Astrocyte (in vitro differentiated cells and primary cell): Measurements from ENCODE around the gene MICAL3. TPM values are rescaled to one million over a fixed set of nuclear protein-coding genes. Genes with fewer than 3 reads are reported as not detected.

Experiments
- DNase-seq: peaks from one replicate; pipeline ENCODE4 v3.0.0-alpha.2; 2010; ENCODE audit warnings: low read depth
- FAIRE-seq: peaks from 2 replicates; lab custom pipeline; 2011; peaks lifted over from hg19 to GRCh38; lab: Jason Lieb, UNC
- H2AFZ ChIP-seq: 2 replicates; pipeline ENCODE4 v1.6.0; 2012; ENCODE audit warnings: low read depth, low read length, inconsistent platforms
- H3K27ac ChIP-seq: 2 replicates; pipeline ENCODE4 v1.5.1; 2011; ENCODE audit warnings: low read depth, low read length, inconsistent platforms
- H3K27me3 ChIP-seq: 2 replicates; pipeline ENCODE4 v1.6.0; 2011; ENCODE audit warnings: low read length, inconsistent platforms; ENCODE audit not compliant: insufficient read depth
- H3K36me3 ChIP-seq: 2 replicates; pipeline ENCODE4 v1.5.1; 2011; ENCODE audit warnings: low read length, inconsistent platforms; ENCODE audit not compliant: insufficient read depth
- H3K4me1 ChIP-seq: 2 replicates; pipeline ENCODE4 v1.5.1; 2011; ENCODE audit warnings: low read length, inconsistent platforms; ENCODE audit not compliant: insufficient read depth
- H3K4me2 ChIP-seq: 2 replicates; pipeline ENCODE4 v1.6.0; 2012; ENCODE audit warnings: low read length, inconsistent platforms
- H3K4me3 ChIP-seq: 2 replicates; pipeline ENCODE4 v1.5.1; 2011; ENCODE audit warnings: low read depth, mild to moderate bottlenecking, low read length, inconsistent platforms; ENCODE audit not compliant: insufficient read depth
- H3K79me2 ChIP-seq: 2 replicates; pipeline ENCODE4 v1.6.0; 2012; ENCODE audit warnings: mild to moderate bottlenecking, low read length, inconsistent platforms; ENCODE audit not compliant: insufficient read depth
- H3K9ac ChIP-seq: 2 replicates; pipeline ENCODE4 v1.6.0; 2012; ENCODE audit warnings: mild to moderate bottlenecking, low read length, inconsistent platforms
- H3K9me3 ChIP-seq: 2 replicates; pipeline ENCODE4 v1.5.1; 2012; ENCODE audit warnings: low read depth, mild to moderate bottlenecking, low read length, inconsistent platforms; ENCODE audit not compliant: insufficient read depth
- H4K20me1 ChIP-seq: 2 replicates; pipeline ENCODE4 v1.6.0; 2012; ENCODE audit warnings: low read length, inconsistent platforms; ENCODE audit not compliant: insufficient read depth
- H3K27ac Mint-ChIP-seq: one replicate; pipeline ENCODE4 v1.8.0; 2021; ENCODE audit warnings: mild to moderate bottlenecking, mixed read lengths; ENCODE audit not compliant: unreplicated experiment
- H3K27me3 Mint-ChIP-seq: one replicate; pipeline ENCODE4 v1.8.0; 2021; ENCODE audit warnings: low read depth, mixed read lengths; ENCODE audit not compliant: unreplicated experiment
- H3K36me3 Mint-ChIP-seq: one replicate; pipeline ENCODE4 v1.8.0; 2021; ENCODE audit warnings: low read depth, mixed read lengths; ENCODE audit not compliant: unreplicated experiment
- H3K4me1 Mint-ChIP-seq: one replicate; pipeline ENCODE4 v1.8.0; 2021; ENCODE audit warnings: low read depth, mixed read lengths; ENCODE audit not compliant: unreplicated experiment
- H3K4me3 Mint-ChIP-seq: one replicate; pipeline ENCODE4 v1.8.0; 2021; ENCODE audit warnings: mild to moderate bottlenecking, moderate library complexity, mixed read lengths; ENCODE audit not compliant: unreplicated experiment
- H3K9me3 Mint-ChIP-seq: one replicate; pipeline ENCODE4 v1.8.0; 2021; ENCODE audit warnings: mild to moderate bottlenecking, mixed read lengths; ENCODE audit not compliant: unreplicated experiment
- EZH2 ChIP-seq: IDR thresholded peaks from 2 replicates; pipeline ENCODE4 v1.6.1; 2012; ENCODE audit warnings: mild to moderate bottlenecking, low read length, inconsistent platforms; ENCODE audit not compliant: insufficient read depth
- total RNA-seq: library from RNA; stranded (reverse); gene quantifications from 2 replicates; pipeline ENCODE4 v1.2.1, GENCODE V29; 2021
- TF ChIP-seq, protein P1 (sequence below): IDR thresholded peaks from 2 replicates; pipeline ENCODE4 v1.5.1; 2011; ENCODE audit warnings: low read depth, mild to moderate bottlenecking, inconsistent platforms, low read length, moderate library complexity; ENCODE audit not compliant: insufficient read depth

Gene MICAL3
- total RNA-seq, 1 donor from 2014 or later: 113 TPM

DNA sequence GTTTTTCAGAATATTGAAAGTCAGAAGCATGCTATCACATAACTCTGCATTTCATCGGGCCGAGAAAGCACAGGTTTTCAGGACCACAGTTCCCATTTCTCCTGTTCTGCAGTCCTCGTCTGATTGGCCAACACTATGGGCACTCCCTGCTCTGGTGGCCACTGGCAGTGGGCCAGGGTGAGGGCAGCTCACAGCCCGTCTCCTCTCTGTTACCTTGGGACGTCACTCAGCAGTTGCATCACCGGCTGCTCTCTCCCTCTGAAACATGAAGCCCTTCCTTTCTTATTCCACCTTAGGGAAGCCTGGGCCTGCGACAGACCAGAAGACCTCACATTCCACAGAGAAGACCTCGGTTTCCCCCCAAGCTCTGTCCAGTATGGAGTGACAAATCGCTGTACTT is 11.4 kb upstream of the MICAL3 start:
- Mint-ChIP-seq H3K4me3 (no peak overlapping the region), H3K27ac (no peak overlapping the region), H3K4me1 (peaks cover 37% of the 10 kb centered on the region), H3K27me3 (no peaks in the 10 kb centered on the region), H3K36me3 (no peaks in the 10 kb centered on the region), H3K9me3 (peaks cover 2% of the 10 kb centered on the region)
- Histone ChIP-seq H4K20me1 (no peaks in the 10 kb centered on the region), H2AFZ (no peak overlapping the region), H3K79me2 (no peaks in the 10 kb centered on the region), H3K4me2 (no peak overlapping the region), H3K36me3 (no peaks in the 10 kb centered on the region), H3K27ac (no peak overlapping the region), H3K4me3 (no peak overlapping the region), H3K9me3 (no peaks in the 10 kb centered on the region), H3K9ac (no peak overlapping the region), H3K4me1 (peaks cover 32% of the 10 kb centered on the region), H3K27me3 (no peaks in the 10 kb centered on the region)
- no peak for DNase-seq
- FAIRE-seq: no peak
- TF ChIP-seq, protein P1, sequence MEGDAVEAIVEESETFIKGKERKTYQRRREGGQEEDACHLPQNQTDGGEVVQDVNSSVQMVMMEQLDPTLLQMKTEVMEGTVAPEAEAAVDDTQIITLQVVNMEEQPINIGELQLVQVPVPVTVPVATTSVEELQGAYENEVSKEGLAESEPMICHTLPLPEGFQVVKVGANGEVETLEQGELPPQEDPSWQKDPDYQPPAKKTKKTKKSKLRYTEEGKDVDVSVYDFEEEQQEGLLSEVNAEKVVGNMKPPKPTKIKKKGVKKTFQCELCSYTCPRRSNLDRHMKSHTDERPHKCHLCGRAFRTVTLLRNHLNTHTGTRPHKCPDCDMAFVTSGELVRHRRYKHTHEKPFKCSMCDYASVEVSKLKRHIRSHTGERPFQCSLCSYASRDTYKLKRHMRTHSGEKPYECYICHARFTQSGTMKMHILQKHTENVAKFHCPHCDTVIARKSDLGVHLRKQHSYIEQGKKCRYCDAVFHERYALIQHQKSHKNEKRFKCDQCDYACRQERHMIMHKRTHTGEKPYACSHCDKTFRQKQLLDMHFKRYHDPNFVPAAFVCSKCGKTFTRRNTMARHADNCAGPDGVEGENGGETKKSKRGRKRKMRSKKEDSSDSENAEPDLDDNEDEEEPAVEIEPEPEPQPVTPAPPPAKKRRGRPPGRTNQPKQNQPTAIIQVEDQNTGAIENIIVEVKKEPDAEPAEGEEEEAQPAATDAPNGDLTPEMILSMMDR: no peak
- no peak for TF ChIP-seq EZH2

DNA sequence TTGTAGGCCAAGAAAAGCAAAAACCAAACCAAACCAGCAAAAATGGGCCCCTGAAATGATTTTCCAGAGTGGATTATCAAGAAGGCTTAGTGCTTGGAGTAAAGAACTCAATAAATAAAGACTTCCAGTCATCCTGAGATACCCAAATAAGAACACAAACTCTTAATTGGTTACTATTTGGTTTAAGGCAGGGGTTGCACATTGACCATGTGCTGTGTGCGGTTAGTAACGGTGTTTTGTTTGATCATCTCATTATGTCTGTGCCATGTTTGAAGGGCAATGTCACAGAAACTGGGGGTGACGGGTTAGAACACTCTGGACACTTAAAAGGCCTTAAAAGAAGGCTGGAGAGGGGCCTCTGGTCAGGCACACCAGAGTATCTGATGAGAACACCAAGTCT is 9.7 kb upstream of the MICAL3 start:
- FAIRE-seq (no peak), DNase-seq (no peak)
- no peaks in the 10 kb centered on the region for H3K79me2 ChIP-seq
- H3K27ac ChIP-seq: no peak overlapping the region
- Mint-ChIP-seq H3K36me3 (no peaks in the 10 kb centered on the region), H3K27ac (peak overlapping the region; percentile 91), H3K27me3 (no peaks in the 10 kb centered on the region), H3K4me1 (peaks cover 37% of the 10 kb centered on the region), H3K4me3 (no peak overlapping the region), H3K9me3 (no peaks in the 10 kb centered on the region)
- H3K27me3 ChIP-seq: no peaks in the 10 kb centered on the region
- TF ChIP-seq, protein P1: no peak
- no peak for TF ChIP-seq EZH2
- no peak overlapping the region for H2AFZ ChIP-seq
- H3K9me3 ChIP-seq: no peaks in the 10 kb centered on the region
- no peaks in the 10 kb centered on the region for H3K36me3 ChIP-seq
- no peak overlapping the region for H3K4me3 ChIP-seq
- no peaks in the 10 kb centered on the region for H4K20me1 ChIP-seq
- H3K4me2 ChIP-seq: no peak overlapping the region
- H3K9ac ChIP-seq: no peak overlapping the region
- H3K4me1 ChIP-seq: peaks cover 32% of the 10 kb centered on the region

DNA sequence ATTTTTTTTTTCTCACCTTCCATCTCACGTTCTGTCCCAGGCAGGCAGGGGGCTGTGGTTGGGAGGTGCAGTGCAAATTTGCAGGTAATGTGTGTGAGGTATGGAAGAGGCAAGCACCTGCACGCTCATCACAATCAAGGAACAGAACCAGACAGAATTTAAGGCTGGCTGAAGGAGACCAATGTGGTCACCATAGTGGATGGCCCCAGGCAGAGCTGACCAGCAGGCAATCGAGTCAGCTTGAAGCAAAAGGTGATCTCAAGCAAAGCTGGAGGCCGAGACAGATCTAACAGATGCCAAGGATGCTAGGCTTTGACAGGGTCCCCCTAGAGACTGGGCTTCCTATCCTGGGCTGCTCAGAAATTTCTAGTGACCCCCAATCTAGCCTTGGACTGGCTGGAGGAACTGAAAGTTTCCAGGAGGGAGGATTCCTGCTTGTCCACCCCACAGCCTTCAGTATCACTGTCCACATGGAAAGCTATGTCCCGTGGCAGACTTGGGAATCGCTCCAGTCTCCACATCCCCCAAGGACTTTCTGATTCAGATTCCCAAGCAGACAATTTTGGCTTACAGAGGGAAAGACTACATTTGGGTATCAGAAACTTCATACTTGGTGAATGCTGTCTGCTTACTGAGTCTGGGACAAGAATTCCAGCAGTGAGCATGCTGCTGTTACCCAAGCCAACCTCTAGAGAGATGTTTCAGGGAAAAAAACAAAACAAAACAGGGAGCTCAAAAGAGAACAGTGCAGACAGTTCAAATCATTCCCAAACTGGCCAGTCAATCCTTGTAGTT is 9.0 kb upstream of the MICAL3 start:
- Histone ChIP-seq H3K27ac (peak overlapping the region; percentile 12), H3K79me2 (no peaks in the 10 kb centered on the region), H3K9me3 (no peaks in the 10 kb centered on the region), H3K27me3 (no peaks in the 10 kb centered on the region), H3K4me3 (no peak overlapping the region), H3K9ac (no peak overlapping the region), H3K36me3 (no peaks in the 10 kb centered on the region), H3K4me2 (peak overlapping the region; percentile 3), H4K20me1 (no peaks in the 10 kb centered on the region), H2AFZ (no peak overlapping the region), H3K4me1 (peaks cover 32% of the 10 kb centered on the region)
- FAIRE-seq (peak; percentile 45), DNase-seq (peak; percentile 51)
- Mint-ChIP-seq H3K9me3 (no peaks in the 10 kb centered on the region), H3K4me1 (peaks cover 37% of the 10 kb centered on the region), H3K4me3 (peak overlapping the region; percentile 12), H3K27me3 (no peaks in the 10 kb centered on the region), H3K27ac (peak overlapping the region; percentile 91), H3K36me3 (no peaks in the 10 kb centered on the region)
- TF ChIP-seq, protein P1: peak; percentile 10
- no peak for TF ChIP-seq EZH2
